ENCODE data around the gene TMX2. TPM values are rescaled to one million over a fixed set of nuclear protein-coding genes. Genes with fewer than 3 reads are reported as not detected.
A peak's percentile ranks its signal among the peaks of the same experiment; 100 is the strongest.

TMX2 gene
- total RNA-seq, 1 donor from 2014 or later: 84.4 TPM

DNA sequence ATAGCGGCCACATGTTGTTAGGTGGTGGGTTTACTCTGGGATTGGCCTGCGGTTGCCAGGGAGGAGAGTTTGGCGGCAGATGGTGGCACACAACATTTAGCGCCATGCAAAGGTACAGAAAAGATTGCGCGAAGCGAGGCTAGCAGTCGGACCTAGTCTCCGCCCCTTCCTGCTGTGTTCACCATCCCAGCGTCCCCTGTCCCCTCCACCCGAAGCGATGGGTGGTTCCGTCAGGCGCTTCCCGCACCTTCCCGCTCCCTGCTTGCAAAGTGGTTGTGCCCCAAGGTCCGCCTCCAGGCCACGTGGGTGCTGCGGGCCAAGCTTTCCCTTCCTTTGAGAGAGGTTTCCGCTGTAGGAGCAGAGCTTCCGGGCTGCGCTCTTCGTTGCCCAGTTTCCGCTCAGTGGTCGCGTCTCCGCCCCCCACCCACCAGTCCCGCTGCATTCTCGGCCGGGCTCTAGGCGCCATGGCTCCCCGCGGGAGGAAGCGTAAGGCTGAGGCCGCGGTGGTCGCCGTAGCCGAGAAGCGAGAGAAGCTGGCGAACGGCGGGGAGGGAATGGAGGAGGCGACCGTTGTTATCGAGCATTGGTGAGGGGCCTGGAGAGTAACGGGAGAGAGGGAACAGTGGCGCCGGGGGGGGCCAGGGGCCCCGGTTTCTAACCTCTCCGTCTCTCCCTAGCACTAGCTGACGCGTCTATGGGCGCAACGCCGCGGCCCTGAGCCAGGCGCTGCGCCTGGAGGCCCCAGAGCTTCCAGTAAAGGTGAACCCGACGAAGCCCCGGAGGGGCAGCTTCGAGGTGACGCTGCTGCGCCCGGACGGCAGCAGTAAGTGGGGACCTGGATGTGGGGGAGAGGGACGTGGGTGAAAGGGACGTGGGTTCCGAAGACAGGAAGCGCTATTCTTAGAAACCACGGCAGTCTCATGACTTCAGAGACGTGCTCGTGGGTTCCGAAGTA lies 29.0 kb downstream of the TMX2 start, which contains the start of gene SELENOH:
TSS of gene SELENOH (plus strand) at position 360 of the 955 bp plus-strand sequence. CDS start at position 465, 105 bp downstream.
- Mint-ChIP-seq H3K27me3 (no peaks in the 10 kb centered on the region), H3K27ac (peak within 1 kb of the TSS; percentile 93), H3K9me3 (no peaks in the 10 kb centered on the region), H3K4me1 (ENCODE audit: unreplicated experiment) (peaks cover 9% of the 10 kb centered on the region), H3K36me3 (peaks cover 17% of the 10 kb centered on the region), H3K4me3 (peak within 1 kb of the TSS; percentile 99)
- TF ChIP-seq, protein P1, sequence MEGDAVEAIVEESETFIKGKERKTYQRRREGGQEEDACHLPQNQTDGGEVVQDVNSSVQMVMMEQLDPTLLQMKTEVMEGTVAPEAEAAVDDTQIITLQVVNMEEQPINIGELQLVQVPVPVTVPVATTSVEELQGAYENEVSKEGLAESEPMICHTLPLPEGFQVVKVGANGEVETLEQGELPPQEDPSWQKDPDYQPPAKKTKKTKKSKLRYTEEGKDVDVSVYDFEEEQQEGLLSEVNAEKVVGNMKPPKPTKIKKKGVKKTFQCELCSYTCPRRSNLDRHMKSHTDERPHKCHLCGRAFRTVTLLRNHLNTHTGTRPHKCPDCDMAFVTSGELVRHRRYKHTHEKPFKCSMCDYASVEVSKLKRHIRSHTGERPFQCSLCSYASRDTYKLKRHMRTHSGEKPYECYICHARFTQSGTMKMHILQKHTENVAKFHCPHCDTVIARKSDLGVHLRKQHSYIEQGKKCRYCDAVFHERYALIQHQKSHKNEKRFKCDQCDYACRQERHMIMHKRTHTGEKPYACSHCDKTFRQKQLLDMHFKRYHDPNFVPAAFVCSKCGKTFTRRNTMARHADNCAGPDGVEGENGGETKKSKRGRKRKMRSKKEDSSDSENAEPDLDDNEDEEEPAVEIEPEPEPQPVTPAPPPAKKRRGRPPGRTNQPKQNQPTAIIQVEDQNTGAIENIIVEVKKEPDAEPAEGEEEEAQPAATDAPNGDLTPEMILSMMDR (conservative IDR thresholded peaks at IDR 0.05): no peak
- peak; percentile 97 for DNase-seq (ENCODE audit: extremely low spot score, unreplicated experiment)

DNA sequence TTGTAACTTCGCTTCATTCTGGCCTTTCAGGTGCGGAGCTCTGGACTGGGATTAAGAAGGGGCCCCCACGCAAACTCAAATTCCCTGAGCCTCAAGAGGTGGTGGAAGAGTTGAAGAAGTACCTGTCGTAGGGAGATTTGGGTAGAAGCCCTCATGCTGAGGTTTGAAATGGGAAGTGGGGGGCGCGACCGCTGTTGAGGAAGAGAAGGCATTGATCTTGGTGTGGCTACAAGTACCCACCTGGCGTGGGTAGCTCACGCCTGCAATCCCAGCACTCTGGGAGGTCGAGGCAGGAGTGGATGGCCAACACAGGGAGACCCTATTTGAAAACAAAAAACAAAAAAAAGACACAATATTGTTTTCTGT lies 29.7 kb downstream of the TMX2 start:
- peaks cover 9% of the 10 kb centered on the region for H3K4me1 Mint-ChIP-seq (ENCODE audit: unreplicated experiment)
- peak overlapping the region; percentile 93 for H3K27ac Mint-ChIP-seq
- DNase-seq (ENCODE audit: extremely low spot score, unreplicated experiment): no peak
- peak overlapping the region; percentile 99 for H3K4me3 Mint-ChIP-seq
- H3K27me3 Mint-ChIP-seq: no peaks in the 10 kb centered on the region
- H3K9me3 Mint-ChIP-seq: no peaks in the 10 kb centered on the region
- peaks cover 17% of the 10 kb centered on the region for H3K36me3 Mint-ChIP-seq
- TF ChIP-seq, protein P1 (conservative IDR thresholded peaks at IDR 0.05): no peak

DNA sequence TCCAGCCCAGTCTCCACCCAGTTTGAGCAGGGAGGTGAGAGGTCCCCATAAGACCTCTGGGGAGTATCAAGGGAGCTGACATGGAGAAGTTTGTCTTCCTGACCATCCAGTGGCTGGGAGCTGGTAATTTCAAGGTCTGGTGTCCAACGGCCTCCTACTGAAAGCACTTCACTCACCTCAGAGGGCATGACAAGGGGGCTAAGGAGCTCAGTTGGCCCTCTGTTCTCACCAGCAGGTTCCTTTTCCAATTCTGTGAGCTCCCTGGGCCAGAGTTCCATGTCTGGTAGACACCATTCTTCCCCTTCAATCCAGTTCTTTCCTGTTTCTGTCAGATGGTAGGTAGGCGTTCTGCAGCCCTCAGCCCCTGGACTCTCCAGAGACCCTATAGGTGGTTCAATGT lies 32.0 kb downstream of the TMX2 start:
- no peaks in the 10 kb centered on the region for H3K9me3 Mint-ChIP-seq
- H3K36me3 Mint-ChIP-seq: peaks cover 7% of the 10 kb centered on the region
- H3K4me1 Mint-ChIP-seq (ENCODE audit: unreplicated experiment): peaks cover 9% of the 10 kb centered on the region
- no peak for DNase-seq (ENCODE audit: extremely low spot score, unreplicated experiment)
- TF ChIP-seq, protein P1 (conservative IDR thresholded peaks at IDR 0.05): no peak
- H3K27me3 Mint-ChIP-seq: no peaks in the 10 kb centered on the region
- H3K27ac Mint-ChIP-seq: no peak overlapping the region
- peak overlapping the region; percentile 70 for H3K4me3 Mint-ChIP-seq

DNA sequence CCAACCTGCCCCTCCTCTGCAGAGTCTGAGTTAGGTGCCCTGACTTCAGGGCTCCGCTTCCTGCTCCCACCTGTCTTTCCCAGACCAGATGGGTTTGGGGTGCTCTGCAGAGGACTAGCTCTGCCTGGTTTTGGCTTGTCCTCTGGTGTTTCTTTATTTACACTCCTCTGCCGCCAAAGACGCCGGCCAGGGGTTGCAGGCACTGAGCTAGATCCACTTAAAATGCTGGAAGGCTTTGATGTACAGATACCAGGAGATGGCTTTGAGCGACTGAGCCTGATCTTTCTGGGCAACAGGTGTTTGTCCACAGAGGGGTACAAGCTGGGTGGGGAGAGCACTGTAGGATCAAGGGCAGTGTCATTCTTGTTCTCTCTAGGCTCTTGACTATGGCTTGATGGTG lies 32.8 kb downstream of the TMX2 start:
- Mint-ChIP-seq H3K27me3 (no peaks in the 10 kb centered on the region), H3K4me3 (no peak overlapping the region), H3K27ac (no peak overlapping the region)

DNA sequence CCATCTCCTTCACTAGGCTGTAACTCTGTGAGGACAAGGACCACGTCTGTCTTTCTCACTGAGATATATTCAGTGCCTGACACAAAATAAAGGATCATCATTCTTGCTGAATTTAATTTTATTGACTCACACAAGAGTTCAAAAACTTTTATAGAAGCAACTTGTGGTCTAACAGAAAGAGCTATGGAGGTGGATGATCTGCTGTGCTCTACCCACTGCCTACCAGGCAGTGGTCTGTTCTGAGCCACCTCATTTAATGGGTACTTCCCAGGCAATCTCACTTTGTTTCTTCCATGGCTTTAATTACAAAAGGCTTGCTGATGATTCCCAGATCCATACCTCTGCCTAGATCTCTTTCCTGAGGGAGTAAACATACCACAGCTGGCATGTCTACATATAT lies 34.5 kb downstream of the TMX2 start:
- Mint-ChIP-seq H3K4me3 (no peak overlapping the region), H3K27ac (peak overlapping the region; percentile 3), H3K27me3 (no peaks in the 10 kb centered on the region), H3K36me3 (peaks cover 2% of the 10 kb centered on the region), H3K9me3 (no peaks in the 10 kb centered on the region), H3K4me1 (ENCODE audit: unreplicated experiment) (peaks cover 11% of the 10 kb centered on the region)
- no peak for DNase-seq (ENCODE audit: extremely low spot score, unreplicated experiment)
- TF ChIP-seq, protein P1 (conservative IDR thresholded peaks at IDR 0.05): no peak

More for the DNA sequence above, 32.8 kb downstream of the TMX2 start:
- Mint-ChIP-seq H3K4me1 (ENCODE audit: unreplicated experiment) (peaks cover 9% of the 10 kb centered on the region), H3K9me3 (no peaks in the 10 kb centered on the region), H3K36me3 (peaks cover 4% of the 10 kb centered on the region)
- no peak for DNase-seq (ENCODE audit: extremely low spot score, unreplicated experiment)
- TF ChIP-seq, protein P1 (conservative IDR thresholded peaks at IDR 0.05): no peak

Data from type B pancreatic cell (in vitro differentiated cells).